Tibial nerve (tissue), 3 donors: ENCODE results near the gene PRLH.

Experiments
- POLR2A ChIP-seq, 2 donors: fragments of 450-650 bp; IDR thresholded peaks; one replicate each; pipeline ENCODE4 v1.6.1; 2017; ENCODE audit warnings: antibody characterized with exemption in 2 of 2, mild to moderate bottlenecking in 2 of 2, moderate library complexity in 2 of 2
- TF ChIP-seq, protein P1 (sequence below), 5 experiments: fragments of 200-600 bp in 3 of 5; fragments of 450-650 bp in 2 of 5; sonication (generic) in 3 of 5; IDR thresholded peaks; one replicate each; pipeline ENCODE4 v1.5.1; 2016 to 2019; ENCODE audit warnings: antibody characterized with exemption in 5 of 5, mild to moderate bottlenecking in 3 of 5, moderate library complexity in 2 of 5

DNA sequence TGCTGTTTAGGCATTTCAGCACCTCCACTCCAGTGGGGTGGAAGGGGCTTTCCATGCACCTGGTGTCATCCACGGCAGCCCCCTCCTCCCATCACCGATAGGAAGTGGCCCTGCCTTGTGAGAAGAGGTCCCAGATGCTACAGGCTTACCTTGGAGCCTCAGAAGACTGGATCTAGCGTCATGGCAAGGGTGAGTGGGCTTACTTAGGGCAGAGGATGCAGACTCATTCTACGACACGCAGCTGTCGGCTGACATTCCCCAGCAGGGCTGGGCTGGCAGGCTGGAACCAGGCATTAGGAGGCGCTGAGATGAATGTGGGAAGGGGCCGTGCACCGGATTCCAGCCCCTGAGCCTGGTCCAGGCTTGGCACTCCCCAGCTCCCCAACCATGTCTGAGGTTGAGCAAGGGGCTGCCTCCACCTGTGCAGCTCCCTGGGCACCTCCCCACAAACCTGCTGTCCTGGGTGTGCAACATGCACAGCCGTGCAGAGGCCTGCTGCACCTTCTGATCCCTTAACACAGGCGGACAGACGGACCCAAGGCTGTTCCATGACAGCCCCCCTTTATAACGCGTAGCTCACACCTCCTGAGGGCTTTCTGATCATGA lies 1.7 kb upstream of the PRLH start:
- TF ChIP-seq, protein P1, sequence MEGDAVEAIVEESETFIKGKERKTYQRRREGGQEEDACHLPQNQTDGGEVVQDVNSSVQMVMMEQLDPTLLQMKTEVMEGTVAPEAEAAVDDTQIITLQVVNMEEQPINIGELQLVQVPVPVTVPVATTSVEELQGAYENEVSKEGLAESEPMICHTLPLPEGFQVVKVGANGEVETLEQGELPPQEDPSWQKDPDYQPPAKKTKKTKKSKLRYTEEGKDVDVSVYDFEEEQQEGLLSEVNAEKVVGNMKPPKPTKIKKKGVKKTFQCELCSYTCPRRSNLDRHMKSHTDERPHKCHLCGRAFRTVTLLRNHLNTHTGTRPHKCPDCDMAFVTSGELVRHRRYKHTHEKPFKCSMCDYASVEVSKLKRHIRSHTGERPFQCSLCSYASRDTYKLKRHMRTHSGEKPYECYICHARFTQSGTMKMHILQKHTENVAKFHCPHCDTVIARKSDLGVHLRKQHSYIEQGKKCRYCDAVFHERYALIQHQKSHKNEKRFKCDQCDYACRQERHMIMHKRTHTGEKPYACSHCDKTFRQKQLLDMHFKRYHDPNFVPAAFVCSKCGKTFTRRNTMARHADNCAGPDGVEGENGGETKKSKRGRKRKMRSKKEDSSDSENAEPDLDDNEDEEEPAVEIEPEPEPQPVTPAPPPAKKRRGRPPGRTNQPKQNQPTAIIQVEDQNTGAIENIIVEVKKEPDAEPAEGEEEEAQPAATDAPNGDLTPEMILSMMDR (IDR thresholded peaks at IDR 0.05), result no peak
- TF ChIP-seq POLR2A (IDR thresholded peaks at IDR 0.05), result no peak
